Stimulated activated CD8-positive, alpha-beta memory T cell treated with anti-CD3 and anti-CD28 coated beads, Interleukin-2, amount 100 ng/mL, for 1 hour (primary cell): ENCODE results near the gene FAM124B.

Experiments used
- DNase-seq, 2 donors: peaks; one replicate each; pipeline ENCODE4 v3.0.0-alpha.2; 2020; ENCODE audit warnings: low read depth in 2 of 2

The FAM124B gene

DNA sequence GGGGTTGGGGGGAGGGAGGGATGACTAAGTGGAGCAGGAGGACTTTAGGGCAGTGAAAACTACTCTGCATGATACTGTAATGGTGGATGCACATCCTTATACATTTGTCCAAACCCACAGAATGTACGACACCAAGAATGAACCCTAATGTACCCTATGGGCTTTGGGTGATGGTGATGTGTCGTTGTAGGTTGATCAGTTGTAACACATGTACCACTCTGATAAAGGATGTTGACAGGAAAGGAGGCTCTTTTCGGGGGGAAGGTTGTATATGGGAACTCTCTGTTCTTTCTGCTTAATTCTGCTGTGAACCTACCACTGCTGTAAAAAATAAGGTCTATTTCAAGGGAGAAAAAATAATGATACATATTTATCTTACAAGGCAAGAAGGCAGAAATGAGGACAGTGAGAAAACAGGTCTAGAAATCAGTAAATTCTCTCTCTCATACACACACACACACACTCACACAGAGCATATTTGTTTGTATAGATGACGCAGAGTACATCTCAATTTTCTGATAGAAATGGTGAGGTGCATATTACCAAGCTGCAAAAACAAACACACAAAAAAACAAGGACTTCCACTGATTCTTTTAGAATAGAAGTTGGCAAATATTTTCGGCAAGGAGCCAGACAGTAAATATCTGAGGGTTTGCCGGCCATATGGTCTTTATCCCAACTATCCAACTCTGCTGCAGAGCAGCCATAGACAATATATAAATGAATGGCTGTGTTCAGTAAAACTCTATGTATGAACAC, 20.2 kb downstream of the FAM124B start:
- DNase-seq, result no peak

DNA sequence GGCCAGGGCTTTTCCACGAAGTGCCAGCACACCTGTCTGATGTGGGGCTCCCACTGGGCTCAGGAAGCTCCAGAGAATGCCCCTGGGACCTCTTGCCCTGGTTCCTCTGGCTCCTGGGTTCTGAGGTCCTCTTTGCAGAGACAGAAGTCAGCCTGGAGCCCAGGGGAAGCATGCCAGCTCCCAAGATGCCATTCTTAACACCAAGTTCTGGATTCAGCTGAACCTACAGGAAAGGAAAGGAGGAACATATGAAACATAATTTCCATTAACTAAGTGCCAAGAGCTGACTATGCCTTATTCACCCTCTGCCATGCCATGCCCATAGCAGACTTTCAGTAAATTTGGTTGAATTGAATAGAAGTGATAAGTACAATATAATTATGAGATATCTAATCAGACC, 21.9 kb downstream of the FAM124B start:
- DNase-seq, result no peak

DNA sequence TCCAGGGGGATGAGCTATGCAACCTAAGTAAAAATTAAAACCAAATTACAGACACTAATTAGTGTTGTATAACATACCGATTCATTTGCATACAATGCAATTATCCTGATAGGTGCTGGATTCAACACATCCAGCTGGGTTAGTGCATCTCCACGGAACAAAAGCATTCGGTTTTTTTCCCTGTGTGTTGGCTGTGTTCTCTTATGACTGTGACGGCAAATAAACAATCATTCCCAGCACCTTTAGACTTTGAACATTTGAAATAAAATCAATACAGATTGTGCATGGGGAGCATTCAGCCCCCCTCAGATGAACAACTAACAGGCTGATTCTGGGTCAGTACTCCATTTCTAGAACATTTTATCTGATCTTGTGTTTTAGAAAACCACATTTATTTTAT, 22.7 kb downstream of the FAM124B start:
- no peak for DNase-seq

DNA sequence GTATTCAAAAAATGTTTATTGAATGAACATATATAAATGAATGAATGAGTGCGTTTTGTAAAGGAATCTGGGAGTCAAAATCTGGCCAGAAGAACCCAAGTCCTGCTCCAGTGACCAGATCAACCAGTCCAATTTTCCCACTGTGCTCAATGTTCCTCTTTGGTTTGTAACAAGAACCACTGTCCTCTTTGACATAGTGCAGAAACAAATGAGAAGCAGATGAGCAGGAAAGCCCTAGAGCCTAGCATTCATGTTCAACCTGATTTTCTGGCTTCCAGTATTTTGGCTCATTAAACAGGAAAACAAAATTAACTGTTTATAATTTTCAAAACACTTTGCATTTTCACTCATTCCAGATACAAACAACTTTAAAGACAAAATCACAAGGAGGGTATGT, 23.2 kb downstream of the FAM124B start:
- DNase-seq, result no peak

DNA sequence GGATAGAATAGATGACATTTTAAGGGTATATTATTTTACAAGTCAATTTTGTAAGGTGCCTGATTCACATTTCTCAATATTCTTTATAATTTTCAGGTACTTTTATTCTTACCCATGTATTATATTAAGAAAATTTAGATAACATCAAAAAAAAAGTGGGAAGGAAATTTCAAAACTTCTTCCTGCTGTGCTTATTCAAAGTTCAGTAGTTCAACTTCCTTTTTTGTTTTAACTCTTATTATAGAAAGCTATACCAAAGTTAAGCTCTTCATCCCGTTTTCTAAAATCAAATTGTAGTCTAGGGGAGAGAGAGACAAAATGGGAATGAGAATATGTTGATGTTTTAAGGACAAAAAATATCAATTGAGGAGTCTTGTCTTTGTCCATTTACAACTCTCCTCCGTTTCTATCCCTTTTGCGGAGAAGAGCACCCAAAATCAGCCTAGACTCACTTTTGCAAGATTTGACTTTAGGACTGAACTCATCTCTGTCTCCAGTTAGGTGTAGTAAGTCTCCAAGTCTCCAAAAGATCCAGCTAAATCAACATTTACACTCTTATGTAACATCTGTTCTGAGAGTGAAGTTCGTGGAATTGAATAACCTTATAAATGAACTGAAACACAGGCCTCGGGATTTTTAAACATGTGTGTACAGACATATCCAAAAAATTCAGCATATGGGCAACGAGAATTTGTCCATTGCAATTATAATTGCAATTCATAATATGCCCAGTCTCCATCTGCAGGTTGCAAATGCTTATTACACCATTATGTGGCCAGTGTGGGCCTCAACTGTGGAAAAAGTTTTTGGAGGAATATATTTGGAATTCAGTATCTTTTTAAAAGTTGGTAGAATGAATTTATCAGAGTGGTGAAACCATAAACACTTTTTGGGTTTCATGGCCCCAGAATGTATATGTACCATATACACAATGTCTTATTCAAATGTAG, 23.9 kb downstream of the FAM124B start:
- no peak for DNase-seq

DNA sequence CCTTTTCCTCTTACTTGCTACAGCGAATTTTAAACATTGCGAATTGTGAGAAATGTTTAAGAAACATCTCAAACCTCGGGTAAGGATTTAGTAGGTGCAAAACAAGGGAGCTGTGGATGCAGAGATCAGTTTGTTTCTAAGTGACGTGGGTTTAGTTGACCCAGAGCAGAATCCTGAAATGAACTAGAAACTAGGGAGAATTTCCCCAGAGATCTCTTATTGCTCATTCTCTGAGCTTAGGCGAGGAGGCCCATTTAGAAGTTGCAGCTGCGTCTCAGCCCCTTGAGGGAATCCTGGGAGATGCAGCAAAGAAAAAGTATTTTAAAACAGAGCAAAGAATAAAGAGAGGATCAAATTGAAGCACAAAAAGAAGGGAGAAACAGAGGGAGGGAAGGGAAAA, 29.3 kb downstream of the FAM124B start:
- no peak for DNase-seq

DNA sequence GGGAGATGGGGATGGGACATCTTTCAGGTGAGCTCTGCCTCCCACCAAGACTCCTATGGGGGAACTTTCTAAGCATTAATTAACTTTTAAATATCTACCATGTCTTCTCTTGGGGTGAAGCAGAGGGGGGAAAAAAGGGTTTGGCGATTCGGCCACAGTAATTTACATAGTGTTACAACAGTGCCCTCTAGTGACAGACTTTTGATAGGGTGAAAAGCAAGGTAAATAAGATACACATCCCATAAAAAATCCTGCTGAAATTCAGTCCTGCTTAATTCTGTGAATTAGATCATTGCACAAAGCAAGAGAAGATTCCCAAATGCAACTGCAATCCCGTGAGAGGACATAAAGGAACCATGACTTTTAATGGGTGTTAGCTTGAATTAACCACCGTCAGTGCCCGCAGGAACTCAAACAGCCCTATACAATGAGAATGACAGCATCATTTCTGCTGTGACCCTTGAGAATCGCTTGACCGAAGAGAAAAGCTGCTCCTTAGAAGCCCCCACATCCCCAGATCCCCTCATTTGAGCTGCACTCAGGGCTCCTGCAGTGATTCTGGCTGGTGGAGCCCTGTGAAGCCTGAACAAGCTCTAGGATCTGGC, 32.8 kb downstream of the FAM124B start:
- no peak for DNase-seq

DNA sequence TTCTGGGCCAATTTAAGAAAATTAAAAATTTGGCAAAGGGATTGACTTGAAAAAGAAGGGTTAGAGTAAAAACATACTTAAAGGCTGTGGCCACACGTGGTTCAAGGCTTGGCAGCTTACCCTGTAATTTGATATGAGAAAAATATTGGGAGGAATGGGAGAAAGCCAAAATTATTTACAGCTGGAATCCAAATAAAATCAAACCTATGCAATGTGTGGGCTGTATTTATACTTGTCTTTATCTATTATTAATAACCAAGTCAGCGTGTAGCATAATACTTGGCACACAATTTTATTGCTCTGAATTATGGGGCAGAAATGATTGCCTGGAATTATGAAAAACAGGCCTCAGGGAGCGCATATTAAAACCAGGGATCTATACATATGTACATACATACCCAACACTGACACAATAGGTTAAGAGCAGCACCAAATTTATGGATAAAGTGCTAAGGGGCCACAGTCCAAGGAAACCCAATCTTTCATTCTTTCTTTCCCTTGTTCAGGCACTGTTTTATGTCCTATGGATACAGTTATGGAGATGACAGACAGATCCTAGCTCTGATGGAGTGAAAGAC, 35.6 kb downstream of the FAM124B start:
- DNase-seq, result no peak

DNA sequence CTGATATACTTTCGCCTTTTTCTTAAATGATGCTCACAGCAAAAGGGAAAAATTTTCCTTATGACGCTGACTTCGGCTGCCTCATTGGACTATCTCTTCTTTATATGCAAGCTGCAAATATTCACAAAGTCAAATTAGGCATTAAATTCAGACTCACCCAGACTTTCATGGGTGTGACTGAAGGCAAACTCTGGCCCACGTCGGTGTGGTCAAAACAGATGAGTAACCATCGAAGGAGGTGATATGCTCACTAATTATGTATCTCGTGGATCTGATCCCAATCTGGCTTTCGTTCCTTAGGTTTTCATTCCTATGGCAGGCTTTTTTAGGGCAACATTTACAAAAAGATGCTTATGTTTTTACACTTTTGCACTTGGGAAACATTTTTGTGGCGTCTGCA, 36.6 kb downstream of the FAM124B start:
- DNase-seq, result no peak

DNA sequence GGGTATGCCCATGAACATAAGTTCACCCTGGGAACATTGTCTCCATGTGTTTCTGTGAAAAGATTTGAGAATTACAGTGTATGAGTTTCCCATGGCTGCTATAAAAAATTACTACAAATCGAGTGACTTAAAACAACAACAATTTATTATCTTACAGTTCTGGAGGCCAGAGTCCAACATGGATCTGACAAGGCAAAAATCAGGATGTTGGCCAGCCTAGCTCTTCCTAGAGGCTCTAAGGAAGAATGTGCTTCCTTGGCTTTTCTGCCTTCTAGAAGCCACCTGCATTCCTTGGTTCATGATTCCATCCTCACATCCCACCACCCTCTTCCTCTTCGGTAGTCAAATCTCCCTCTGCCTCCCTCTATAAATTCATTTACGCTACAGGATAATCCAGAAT, 38.6 kb downstream of the FAM124B start:
- no peak for DNase-seq

DNA sequence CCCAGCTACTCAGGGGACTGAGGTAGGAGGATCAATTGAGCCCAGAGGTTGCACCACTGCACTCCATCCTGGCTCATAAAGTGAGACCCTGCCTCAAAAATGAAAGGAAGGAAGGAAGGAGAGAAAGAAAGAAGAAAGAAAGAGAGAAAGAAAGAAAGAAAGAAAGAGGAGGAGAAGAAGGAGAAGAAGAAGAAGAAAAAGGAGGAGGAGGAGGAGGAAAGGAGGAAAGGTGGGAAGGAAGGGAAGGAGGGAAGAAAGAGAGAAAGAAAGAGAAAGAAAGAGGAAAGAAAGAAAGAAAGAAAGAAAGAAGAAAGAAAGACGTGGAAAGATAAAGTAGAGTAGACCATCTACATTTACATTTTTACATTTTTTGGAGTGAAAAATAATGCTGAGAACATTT, 39.8 kb downstream of the FAM124B start:
- no peak for DNase-seq

DNA sequence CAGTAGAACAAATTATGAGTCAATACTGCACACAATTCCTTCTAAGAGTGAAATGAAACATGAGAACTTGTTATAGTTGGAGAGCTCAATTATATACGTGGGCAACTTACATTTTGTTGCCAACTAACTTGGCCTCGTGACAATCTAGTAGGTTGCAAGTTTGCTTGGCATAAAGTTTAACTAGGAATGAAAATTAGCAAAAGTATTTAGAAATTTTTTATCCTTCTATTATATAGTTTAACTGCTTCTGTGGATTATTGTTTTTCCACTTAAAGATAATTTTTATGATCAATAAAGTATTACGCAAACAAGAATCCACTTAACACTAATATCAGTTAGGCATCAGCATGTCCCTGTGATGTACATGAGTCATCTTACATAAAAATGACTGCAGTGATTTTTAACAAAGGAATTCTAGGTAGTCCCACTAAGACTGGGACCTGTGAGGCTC, 41.1 kb downstream of the FAM124B start:
- DNase-seq, result no peak

DNA sequence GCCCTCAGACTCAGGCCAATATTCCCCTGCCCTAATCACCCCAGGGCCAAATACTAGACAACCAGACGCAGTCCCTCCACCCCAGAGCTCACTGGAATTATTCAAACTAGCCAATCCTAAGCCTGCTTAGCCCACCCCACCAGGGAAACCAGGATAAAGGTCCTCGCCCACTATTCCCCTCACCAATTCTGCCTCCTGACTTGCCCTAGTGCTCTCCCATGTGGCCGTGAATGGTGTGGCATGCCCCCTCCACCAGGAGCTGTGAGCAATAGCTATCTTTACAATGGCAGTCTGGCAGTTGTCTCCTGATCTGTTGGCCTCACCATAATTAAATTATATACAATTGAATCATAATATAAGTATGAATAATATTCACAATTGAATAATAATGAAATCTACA, 42.3 kb downstream of the FAM124B start:
- DNase-seq, result no peak

DNA sequence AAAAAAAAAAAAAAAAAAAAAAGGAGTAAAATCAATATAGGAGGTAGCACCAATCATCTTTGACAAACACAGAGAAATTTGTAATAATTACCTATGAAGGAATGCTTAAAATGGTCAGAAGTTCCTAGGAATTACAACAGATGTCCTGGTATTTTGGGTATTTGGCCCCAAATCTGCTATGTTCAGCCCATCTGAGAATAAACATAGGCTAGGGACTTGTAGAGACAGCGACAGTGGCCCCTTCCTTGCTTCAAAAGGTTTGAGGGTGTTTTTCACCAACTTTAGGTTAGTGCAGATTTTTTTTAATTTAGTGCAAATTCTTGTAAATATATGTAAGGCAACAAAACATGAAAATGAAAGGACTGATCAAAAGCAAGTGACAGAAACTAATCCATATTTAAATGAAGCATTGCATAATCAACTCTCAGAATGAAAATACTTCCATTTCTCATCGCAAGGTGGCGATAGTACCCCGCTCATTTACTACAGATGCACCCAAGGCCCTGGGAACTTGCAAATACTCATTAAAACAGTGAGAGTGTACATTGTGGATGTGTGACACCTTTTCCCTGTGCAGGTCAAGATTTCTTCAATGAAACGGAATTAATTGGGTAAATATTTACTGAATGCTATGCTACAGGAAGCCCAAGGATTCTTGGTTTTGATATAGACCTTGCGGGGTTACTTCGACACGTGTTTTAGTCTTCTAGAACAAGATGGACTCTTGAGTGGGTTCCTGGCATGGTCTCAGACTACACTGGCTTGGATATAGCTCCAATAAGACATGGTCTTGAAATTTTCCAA, 44.6 kb downstream of the FAM124B start:
- DNase-seq, result peak; percentile 10 to 19

DNA sequence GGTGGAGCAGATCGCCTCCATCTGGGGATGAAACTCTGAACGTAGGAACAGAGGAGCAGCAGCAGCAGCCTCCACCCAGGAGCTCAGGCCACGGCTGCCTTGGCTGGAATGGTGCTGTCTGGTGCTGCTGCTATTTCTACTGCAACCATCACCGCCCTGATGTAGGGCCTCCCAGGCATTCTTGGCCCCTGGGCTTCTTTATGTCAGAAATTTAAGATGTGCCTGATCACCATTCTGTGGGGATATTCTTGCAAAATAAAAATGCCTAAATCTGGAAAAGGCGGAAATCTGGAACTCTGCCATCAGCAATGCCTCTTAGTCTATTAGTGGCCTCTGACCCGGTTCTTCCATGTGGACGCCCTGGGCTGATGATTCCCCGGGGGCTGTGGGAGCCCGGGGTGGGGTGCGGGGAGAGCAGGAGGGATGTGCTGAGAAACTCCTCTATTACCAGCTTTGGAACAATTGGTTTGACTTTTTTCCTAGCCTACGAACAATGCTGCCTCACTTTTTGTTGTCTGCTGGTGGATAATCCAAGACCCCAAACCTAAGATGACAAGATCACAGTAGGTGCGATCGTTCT, 47.2 kb downstream of the FAM124B start:
- no peak for DNase-seq

DNA sequence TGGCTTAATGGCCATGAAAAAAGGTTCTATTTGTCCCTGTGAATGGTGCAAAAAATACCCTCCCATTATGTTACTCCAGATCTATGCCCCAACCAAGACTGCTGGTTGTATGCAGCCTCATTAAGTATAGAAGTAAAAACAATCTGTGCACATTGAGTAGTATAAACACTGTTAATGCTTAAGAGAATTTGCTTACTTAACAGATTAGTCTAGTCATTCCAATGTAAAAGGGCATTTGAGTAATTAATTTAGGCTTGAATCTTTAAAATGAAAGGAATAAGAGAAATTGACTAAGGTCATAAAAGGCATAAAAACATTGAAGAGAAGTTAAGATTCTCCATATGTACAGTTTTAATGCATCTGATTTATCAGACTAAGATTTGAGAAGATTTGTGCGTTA, 51.2 kb downstream of the FAM124B start:
- DNase-seq, result no peak

DNA sequence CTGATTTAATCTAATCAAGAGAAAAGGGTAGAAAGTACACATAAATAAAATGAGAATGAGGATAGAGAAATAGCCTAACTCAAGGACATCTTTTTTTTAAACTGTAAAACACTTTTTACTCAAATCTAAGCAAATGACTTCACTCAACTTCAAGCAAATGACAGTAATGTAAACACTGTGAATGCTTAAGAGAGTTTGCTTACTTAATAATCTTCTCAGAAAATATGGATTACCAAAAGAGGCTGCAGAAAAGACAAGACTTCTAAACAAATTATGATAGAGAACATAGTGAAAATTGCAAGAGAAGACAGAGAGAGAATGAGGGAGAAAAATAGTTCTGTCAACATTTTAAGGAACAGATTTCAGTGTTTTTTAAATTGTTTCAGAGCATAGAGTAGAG, 52.5 kb downstream of the FAM124B start:
- no peak for DNase-seq

DNA sequence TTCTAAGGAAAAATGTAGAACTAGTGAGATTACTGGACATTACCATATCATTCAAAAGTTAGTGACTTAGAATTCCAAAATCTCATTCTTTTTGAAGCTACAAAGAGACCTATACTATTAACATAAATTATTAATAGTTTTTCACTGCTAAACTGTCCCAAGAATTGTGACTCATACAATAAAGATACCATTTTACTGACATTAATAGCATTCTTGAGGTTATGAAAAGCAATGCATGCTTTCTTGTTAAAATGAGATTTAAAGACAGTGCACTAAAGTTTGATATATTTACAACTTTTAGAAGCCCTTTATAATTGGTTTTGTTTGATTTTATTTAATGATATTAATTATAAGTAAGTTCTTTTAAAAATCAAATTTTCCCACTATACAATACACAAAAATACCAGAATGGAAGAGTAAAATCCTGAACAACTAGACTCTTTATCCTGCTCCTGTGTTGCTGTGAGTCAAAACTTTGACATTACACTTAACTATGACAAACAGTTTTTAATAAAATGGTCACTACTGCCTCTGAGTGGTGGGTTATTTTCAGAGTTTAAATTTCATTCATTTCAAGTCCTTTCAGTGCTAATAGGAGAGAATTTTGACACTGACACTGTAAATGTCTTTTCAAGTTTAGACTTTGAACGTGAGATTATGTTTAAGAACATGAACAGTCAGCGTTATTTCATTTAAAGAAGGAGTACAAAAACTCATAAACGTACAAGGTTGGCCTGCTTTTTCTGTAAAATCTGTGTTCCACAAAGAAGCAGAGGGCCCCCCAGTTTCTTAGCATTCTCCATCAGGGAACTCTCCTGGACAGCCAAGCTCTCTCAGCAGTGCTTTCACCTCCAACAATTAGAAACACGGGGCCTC, 54.5 kb downstream of the FAM124B start:
- DNase-seq, result no peak

DNA sequence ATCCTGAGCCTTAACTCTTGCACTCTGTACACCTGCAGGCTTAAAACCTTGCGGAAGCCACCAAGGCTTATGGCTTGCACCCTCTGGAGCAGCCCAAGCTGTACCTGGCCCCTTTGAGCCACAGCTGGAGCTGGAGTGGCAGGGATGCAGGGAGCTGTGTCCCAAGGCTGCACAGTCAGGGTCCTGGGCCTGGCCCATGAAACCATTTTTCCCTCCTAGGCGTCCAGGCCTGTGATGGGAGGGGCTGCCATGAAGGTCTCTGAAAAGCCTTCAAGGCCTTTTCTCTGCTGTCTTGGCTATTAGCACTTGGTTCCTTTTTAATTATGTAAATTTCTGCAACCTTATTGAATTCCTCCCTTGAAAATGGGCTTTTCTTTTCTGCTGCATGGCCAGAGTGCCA, 56.4 kb downstream of the FAM124B start:
- DNase-seq, result no peak

DNA sequence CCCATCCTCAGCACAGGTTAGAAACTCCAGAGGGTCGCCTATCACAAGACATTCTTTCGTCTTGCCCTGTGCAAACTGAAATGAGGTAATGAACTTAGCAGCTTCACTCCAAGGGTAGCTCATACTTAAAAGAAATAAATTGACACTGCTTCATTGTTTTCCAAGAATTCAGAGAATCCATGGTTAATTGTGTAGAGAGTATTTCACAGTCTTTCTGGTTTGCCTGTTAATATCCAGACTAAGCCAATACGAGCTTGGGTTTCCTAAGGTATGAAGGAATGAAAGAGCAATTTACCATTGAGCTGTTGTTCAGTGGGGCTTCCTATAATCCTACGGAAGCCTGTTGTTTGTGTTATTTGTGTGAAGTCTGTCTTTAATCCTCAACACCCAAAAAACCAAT, 58.7 kb downstream of the FAM124B start:
- DNase-seq, result no peak
